AG09319 (cell line): ENCODE data around the gene NOX1.
"Not testable (repeated sequence)": the region's sequence is repeated elsewhere in the genome, so short reads cannot be mapped to it uniquely, and the experiment has no call there.

ENCODE experiments used
- DNase-seq: peaks from one replicate; pipeline ENCODE4 v3.0.0-alpha.2; 2010; ENCODE audit warnings: low read depth; ENCODE audit errors: extremely low read depth
- CTCF ChIP-seq: IDR thresholded peaks from 2 replicates; pipeline ENCODE4 v1.5.1; 2011; ENCODE audit warnings: low read depth, mild to moderate bottlenecking, inconsistent platforms, low read length, moderate library complexity

Gene NOX1

GRCh38 chrX:100819837-100820666 lies 54.1 kb downstream of the NOX1 start, which contains the start of gene CSTF2:
Gene CSTF2, plus strand, starts transcription at chrX:100820391. Its CDS starts 26 bp downstream, at chrX:100820417.
- DNase-seq, result peak; percentile 39
- TF ChIP-seq CTCF, result no peak

- no peak for TF ChIP-seq CTCF
- no peak for DNase-seq
Observed at GRCh38 chrX:100819534-100819836, 54.7 kb downstream of the NOX1 start.

GRCh38 chrX:100817340-100817739 lies 56.8 kb downstream of the NOX1 start:
- no peak for TF ChIP-seq CTCF
- no peak for DNase-seq

- TF ChIP-seq CTCF, result no peak
- DNase-seq, result no peak
Observed at GRCh38 chrX:100812216-100813158, 61.7 kb downstream of the NOX1 start.

- not testable (repeated sequence) for DNase-seq
Observed at GRCh38 chrX:100808265-100808664, 65.9 kb downstream of the NOX1 start.

GRCh38 chrX:100804780-100805179 lies 69.4 kb downstream of the NOX1 start:
- no peak for DNase-seq
- no peak for TF ChIP-seq CTCF

GRCh38 chrX:100802843-100803242 lies 71.3 kb downstream of the NOX1 start:
- DNase-seq, result no peak
- no peak for TF ChIP-seq CTCF
